H9 (cell line): Measurements from ENCODE around the gene TTC9C. TPM values are rescaled to one million over a fixed set of nuclear protein-coding genes. Genes with fewer than 3 reads are reported as not detected.
A peak's percentile ranks its signal among the peaks of the same experiment; 100 is the strongest.

ENCODE experiments used
- DNase-seq: peaks from one replicate; pipeline ENCODE4 v3.0.0-alpha.2; 2017
- H2AFZ ChIP-seq: one replicate; pipeline ENCODE4 v1.6.1; 2013; ENCODE audit warnings: mild to moderate bottlenecking, low read length, control low read depth, moderate library complexity
- H2AK5ac ChIP-seq: 2 replicates; pipeline ENCODE4 v1.6.1; 2013; ENCODE audit warnings: low read length, control low read depth, mixed read lengths; ENCODE audit not compliant: insufficient read length
- H2BK120ac ChIP-seq: one replicate; pipeline ENCODE4 v1.6.1; 2013; ENCODE audit warnings: low read depth, mild to moderate bottlenecking, low read length, control low read depth, inconsistent platforms; ENCODE audit not compliant: poor library complexity, severe bottlenecking
- H2BK12ac ChIP-seq: 2 replicates; pipeline ENCODE4 v1.6.1; 2013; ENCODE audit warnings: low read length, control low read depth, mixed read lengths, low read depth; ENCODE audit not compliant: insufficient read length
- H2BK15ac ChIP-seq: 2 replicates; pipeline ENCODE4 v1.6.1; 2013; ENCODE audit warnings: low read depth, low read length, control low read depth
- H2BK20ac ChIP-seq: one replicate; pipeline ENCODE4 v1.6.1; 2013; ENCODE audit warnings: low read depth, mild to moderate bottlenecking, low read length, control low read depth, inconsistent platforms; ENCODE audit not compliant: poor library complexity, severe bottlenecking
- H2BK5ac ChIP-seq: 2 replicates; pipeline ENCODE4 v1.6.1; 2013; ENCODE audit warnings: low read length, control low read depth, mixed read lengths; ENCODE audit not compliant: insufficient read length
- H3K14ac ChIP-seq: 2 replicates; pipeline ENCODE4 v1.6.1; 2013; ENCODE audit warnings: low read length, control low read depth; ENCODE audit not compliant: insufficient read depth
- H3K18ac ChIP-seq: 2 replicates; pipeline ENCODE4 v1.6.1; 2013; ENCODE audit warnings: low read depth, mild to moderate bottlenecking, mixed read lengths, low read length, control low read depth; ENCODE audit not compliant: insufficient read length
- H3K23ac ChIP-seq: 2 replicates; pipeline ENCODE4 v1.6.1; 2013; ENCODE audit warnings: low read length, control low read depth, mixed read lengths, low read depth; ENCODE audit not compliant: insufficient read length
- H3K23me2 ChIP-seq: 2 replicates; pipeline ENCODE4 v1.6.1; 2013; ENCODE audit warnings: low read depth, mild to moderate bottlenecking, mixed read lengths, low read length, control low read depth; ENCODE audit not compliant: insufficient read length, poor library complexity, severe bottlenecking
- H3K27ac ChIP-seq: 2 replicates; pipeline ENCODE4 v1.5.1; 2013; ENCODE audit warnings: low read length, control low read depth, mixed read lengths, low read depth; ENCODE audit not compliant: insufficient read length
- H3K27me3 ChIP-seq: 2 replicates; pipeline ENCODE4 v1.6.1; 2013; ENCODE audit warnings: low read length, control low read depth, inconsistent platforms; ENCODE audit not compliant: insufficient read depth
- H3K4ac ChIP-seq: 2 replicates; pipeline ENCODE4 v1.6.1; 2013; ENCODE audit warnings: low read depth, mild to moderate bottlenecking, control low read depth, inconsistent platforms, low read length, moderate library complexity
- H3K4me1 ChIP-seq: 2 replicates; pipeline ENCODE4 v1.6.1; 2013; ENCODE audit warnings: low read length, control low read depth, inconsistent platforms; ENCODE audit not compliant: insufficient read depth
- H3K4me2 ChIP-seq: 2 replicates; pipeline ENCODE4 v1.6.1; 2013; ENCODE audit warnings: low read length, control low read depth, mixed read lengths; ENCODE audit not compliant: insufficient read length, insufficient read depth
- H3K56ac ChIP-seq: 2 replicates; pipeline ENCODE4 v1.6.1; 2013; ENCODE audit warnings: low read depth, mild to moderate bottlenecking, mixed read lengths, low read length, control low read depth; ENCODE audit not compliant: insufficient read length
- H3K79me1 ChIP-seq: 2 replicates; pipeline ENCODE4 v1.6.1; 2013; ENCODE audit warnings: low read depth, mild to moderate bottlenecking, moderate library complexity, low read length, control low read depth, inconsistent platforms; ENCODE audit not compliant: insufficient read depth, poor library complexity, severe bottlenecking
- H3K79me2 ChIP-seq: 2 replicates; pipeline ENCODE4 v1.6.1; 2013; ENCODE audit warnings: low read length, control low read depth, inconsistent platforms; ENCODE audit not compliant: insufficient read depth
- H3K9ac ChIP-seq: 2 replicates; pipeline ENCODE4 v1.6.1; 2013; ENCODE audit warnings: low read length, control low read depth, mixed read lengths; ENCODE audit not compliant: insufficient read length; ENCODE audit errors: extremely low read depth
- H3K9me3 ChIP-seq: one replicate; pipeline ENCODE4 v1.6.1; 2013; ENCODE audit warnings: low read depth, low read length, inconsistent platforms; ENCODE audit not compliant: control insufficient read depth
- H3T11ph ChIP-seq: one replicate; pipeline ENCODE4 v1.6.1; 2013; ENCODE audit warnings: mild to moderate bottlenecking, low read length, control low read depth, inconsistent platforms
- H4K20me1 ChIP-seq: one replicate; pipeline ENCODE4 v1.6.1; 2013; ENCODE audit not compliant: control insufficient read depth, insufficient read length, insufficient read depth
- H4K5ac ChIP-seq: 2 replicates; pipeline ENCODE4 v1.6.1; 2013; ENCODE audit warnings: low read depth, mild to moderate bottlenecking, mixed read lengths, low read length, control low read depth; ENCODE audit not compliant: insufficient read length
- H4K8ac ChIP-seq: replicated peaks from 2 replicates; pipeline ENCODE4 v1.6.1; 2013; ENCODE audit warnings: low read length, control low read depth, mixed read lengths, low read depth; ENCODE audit not compliant: insufficient read length
- H4K91ac ChIP-seq: 2 replicates; pipeline ENCODE4 v1.6.1; 2013; ENCODE audit warnings: low read depth, mild to moderate bottlenecking, moderate library complexity, mixed read lengths, low read length, control low read depth; ENCODE audit not compliant: insufficient read length
- H3K27ac Mint-ChIP-seq, 3 experiments: 2 replicates in 2 of 3; 3 replicates in 1 of 3; pipeline ENCODE4 v1.8.0; 2020 to 2021; ENCODE audit warnings: mixed read lengths in 3 of 3, mild to moderate bottlenecking in 1 of 3, moderate library complexity in 1 of 3
- H3K27me3 Mint-ChIP-seq: 2 replicates; pipeline ENCODE4 v1.8.0; 2021; ENCODE audit warnings: low read depth, mild to moderate bottlenecking, moderate library complexity, mixed read lengths
- H3K36me3 Mint-ChIP-seq, 3 experiments: 2 replicates in 2 of 3; 3 replicates in 1 of 3; pipeline ENCODE4 v1.8.0; 2020 to 2021; ENCODE audit warnings: low read depth in 3 of 3, mixed read lengths in 3 of 3; ENCODE audit not compliant: insufficient read depth in 1 of 3
- H3K4me1 Mint-ChIP-seq, 2 experiments: 2 replicates each; pipeline ENCODE4 v1.8.0; 2020; ENCODE audit warnings: mixed read lengths in 2 of 2
- H3K4me3 Mint-ChIP-seq, 2 experiments: 2 replicates in 1 of 2; 3 replicates in 1 of 2; pipeline ENCODE4 v1.8.0; 2020 to 2021; ENCODE audit warnings: mild to moderate bottlenecking in 2 of 2, mixed read lengths in 2 of 2, moderate library complexity in 1 of 2
- H3K9me3 Mint-ChIP-seq, 2 experiments: 2 replicates in 1 of 2; 3 replicates in 1 of 2; pipeline ENCODE4 v1.8.0; 2020; ENCODE audit warnings: mild to moderate bottlenecking in 2 of 2, mixed read lengths in 2 of 2, moderate library complexity in 1 of 2
- CTCF ChIP-seq: fragments of 200-600 bp; sonication (generic); conservative IDR thresholded peaks from 3 replicates; pipeline ENCODE4 v1.8.0; 2021; ENCODE audit warnings: antibody characterized with exemption, mild to moderate bottlenecking
- WGBS: extraction: QIAGEN DNeasy Blood & Tissue Kit; methylation state at CpG from one replicate; pipeline ENCODE4 v1.1.7; 2013; ENCODE audit warnings: missing lambda C conversion rate, low lambda C conversion rate, mixed read lengths; ENCODE audit not compliant: insufficient read length; ENCODE audit errors: extremely low coverage; 5-methylcytosine and 5-hydroxymethylcytosine counted together
- total RNA-seq: library from RNA; stranded (reverse); gene quantifications from 2 replicates; pipeline ENCODE4 v1.2.1, GENCODE V29; 2021

Gene TTC9C
- total RNA-seq, 1 experiment from 2014 or later, result 33.4 TPM

GRCh38 chr11:62726156-62726914, 2.0 kb upstream of the TTC9C start:
- Histone ChIP-seq H3K4me2 (peak overlapping the region; percentile 99), H4K20me1 (no peaks in the 10 kb centered on the region), H3K56ac (no peak overlapping the region), H4K8ac (no peak overlapping the region), H3K27ac (peak overlapping the region; percentile 96), H3K9ac (peak overlapping the region; percentile 94), H3K4ac (no peak overlapping the region), H4K91ac (no peak overlapping the region), H3K23me2 (peaks cover 25% of the 10 kb centered on the region), H3K79me2 (peaks cover 30% of the 10 kb centered on the region), H2BK120ac (no peak overlapping the region), H3K4me1 (no peaks in the 10 kb centered on the region), H3K9me3 (no peaks in the 10 kb centered on the region), H3K79me1 (peaks cover 6% of the 10 kb centered on the region), H3K27me3 (no peaks in the 10 kb centered on the region), H2BK20ac (no peak overlapping the region), H2BK12ac (no peak overlapping the region), H2AK5ac (no peak overlapping the region), H4K5ac (no peak overlapping the region), H2AFZ (no peak overlapping the region), H3K14ac (peak overlapping the region; percentile 77), H3K23ac (no peak overlapping the region), H3K18ac (no peak overlapping the region), H3T11ph (no peak overlapping the region), H2BK15ac (no peak overlapping the region), H2BK5ac (no peak overlapping the region)
- TF ChIP-seq CTCF, result no peak
- Mint-ChIP-seq H3K27ac (peak overlapping the region in 2 of 3 experiments; percentile 87 to 92; a peak in 5 of 7 replicates), H3K36me3 (peaks cover 33 to 53% (median 47%) of the 10 kb centered on the region in 3 experiments), H3K4me1 (peaks cover 20 to 27% of the 10 kb centered on the region in 2 experiments), H3K27me3 (no peaks in the 10 kb centered on the region), H3K9me3 (no peaks in the 10 kb centered on the region), H3K4me3 (peak overlapping the region; percentile 89 to 95)
- no CpG with 5 or more reads among the region's 51 CpGs for WGBS
- no peak for DNase-seq
